Endometrial microvascular endothelial cells (primary cell): ENCODE results near the gene HID1. TPM values are rescaled to one million over a fixed set of nuclear protein-coding genes. Genes with fewer than 3 reads are reported as not detected.
"Not testable (repeated sequence)": the region's sequence is repeated elsewhere in the genome, so short reads cannot be mapped to it uniquely, and the experiment has no call there.

Source experiments
- in situ Hi-C: cut with HindIII; loops from 2 replicates; pipeline ENCODE4 v1.10.0; 2017; ENCODE audit warnings: low sequenced_read_pairs, low pct_unique_long_range_greater_than_20kb; ENCODE audit errors: inconsistent ontology term
- total RNA-seq: library from RNA; depleted of rRNA; stranded (reverse); fragments of >200 nt; gene quantifications from one replicate; pipeline ENCODE4 v1.2.3, GENCODE V29; 2015; ENCODE audit errors: inconsistent ontology term

HID1 gene
- total RNA-seq, 1 donor from 2014 or later: 5.2 TPM

DNA sequence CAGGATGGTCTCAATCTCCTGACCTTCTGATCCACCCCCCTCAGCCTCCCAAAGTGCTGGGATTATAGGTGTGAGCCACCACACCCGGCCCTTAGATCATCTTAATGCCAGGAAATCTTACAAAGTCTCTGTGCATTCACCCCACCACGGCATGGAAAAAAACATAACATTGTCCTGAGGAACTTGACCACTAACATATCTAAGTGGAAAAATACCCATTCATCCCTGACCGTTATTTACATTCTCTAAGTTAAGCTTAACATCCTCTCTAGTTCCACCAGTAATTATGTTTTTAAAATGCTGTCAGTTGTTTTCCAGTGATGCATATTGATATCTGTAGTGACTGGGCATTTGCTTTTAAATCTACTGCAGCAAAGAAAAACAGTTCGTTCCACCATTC lies 3.4 kb upstream of the HID1 start:
- in situ Hi-C loops: no loop called here

DNA sequence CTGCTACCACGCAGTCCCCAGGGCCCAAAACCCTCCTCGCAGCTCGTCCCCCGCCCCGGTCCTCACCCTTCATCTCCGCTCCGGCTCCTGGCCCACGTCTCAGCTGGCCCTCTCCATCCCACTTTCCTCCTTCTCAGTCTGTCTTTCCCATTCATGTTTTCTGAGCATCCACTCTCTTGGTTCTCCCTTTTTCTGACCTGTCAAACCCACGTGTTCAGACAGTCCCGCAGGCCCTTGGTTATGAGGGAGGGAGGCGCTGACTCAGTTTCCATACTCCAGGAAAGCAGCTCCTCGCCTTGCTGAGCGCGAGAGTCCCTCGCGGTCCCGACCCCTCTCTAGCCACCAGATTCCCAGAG lies 392 bp upstream of the HID1 start:
- in situ Hi-C loops: no loop called here

DNA sequence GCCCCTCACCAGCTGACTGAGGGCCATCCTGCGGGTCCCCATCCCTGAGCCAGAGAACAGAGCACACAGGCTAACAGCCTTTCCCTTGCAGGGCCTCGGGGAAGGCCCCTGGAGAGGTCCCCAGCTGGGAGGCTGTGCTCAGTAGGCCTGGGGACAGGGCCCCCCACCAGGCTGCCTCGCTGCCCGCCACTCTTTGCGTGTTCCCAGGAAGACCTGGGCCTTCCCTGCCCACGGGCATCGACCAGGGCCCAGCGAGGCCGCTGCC lies 785 bp downstream of the HID1 start:
- in situ Hi-C loops: no loop called here

DNA sequence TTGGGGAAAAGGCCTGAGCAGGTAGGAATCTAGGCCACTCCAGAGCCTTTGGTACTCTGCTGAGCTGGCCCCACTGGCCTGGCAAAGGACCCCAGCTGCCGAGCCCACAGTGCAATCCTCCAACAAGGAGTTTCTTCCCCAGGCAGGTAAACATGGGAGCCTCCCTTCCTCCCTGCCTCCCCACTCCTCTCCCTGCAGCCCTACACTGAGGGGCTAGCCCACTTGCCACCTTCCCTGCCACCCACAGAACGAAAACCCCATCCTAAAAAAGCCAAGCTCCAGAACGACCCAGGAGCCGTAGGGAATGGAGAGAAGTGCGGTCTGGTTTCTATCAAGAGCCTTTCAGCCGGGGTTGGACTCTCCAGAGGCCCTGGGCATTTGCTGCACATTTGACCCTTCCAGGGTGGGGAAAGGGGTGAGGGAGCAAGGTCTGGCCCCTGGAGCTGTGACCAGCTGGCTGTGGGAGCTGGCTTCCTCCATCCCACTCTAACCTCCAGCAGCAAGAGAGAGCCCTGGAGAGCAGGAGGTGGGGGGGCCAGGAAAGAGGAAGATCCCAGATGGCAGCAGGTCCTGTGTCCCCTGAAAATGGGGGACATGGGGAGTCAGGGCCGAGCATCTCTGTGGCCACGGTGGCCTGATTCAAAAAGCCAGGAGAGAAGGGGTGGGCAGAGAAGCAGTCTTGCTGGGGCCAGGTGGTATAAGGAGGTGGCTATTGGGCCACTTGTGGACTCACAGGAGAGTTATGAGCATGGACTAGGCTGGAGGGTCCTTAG lies 1.3 kb downstream of the HID1 start:
- in situ Hi-C loops: no loop called here

DNA sequence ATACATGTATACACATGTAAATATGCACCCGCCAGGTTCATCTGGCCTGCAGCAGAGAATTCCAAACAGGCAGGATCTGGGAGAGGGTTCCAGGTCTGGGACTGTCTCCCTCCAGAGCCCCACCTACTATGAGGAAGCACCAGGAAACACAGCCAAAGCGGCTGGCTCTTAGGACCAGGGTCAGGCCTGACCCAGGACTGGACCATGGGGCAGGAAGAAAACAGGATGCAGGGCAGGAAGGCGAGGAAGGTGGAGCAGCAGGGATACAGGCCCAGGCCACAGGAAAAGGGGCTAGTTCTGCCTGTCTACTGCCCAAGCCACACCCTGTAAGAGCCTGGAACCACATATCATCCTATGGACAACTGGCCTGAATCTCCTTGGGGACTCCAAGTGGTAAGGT lies 2.2 kb downstream of the HID1 start:
- in situ Hi-C loops: no loop called here

GRCh38 chr17:74969501-74969900 lies 3.1 kb downstream of the HID1 start:
- in situ Hi-C loops: not testable (repeated sequence)

- in situ Hi-C loops: no loop called here
These were observed 4.2 kb downstream of the HID1 start for GRCh38 chr17:74968361-74968780.

- in situ Hi-C loops: no loop called here
These were observed 7.5 kb downstream of the HID1 start for GRCh38 chr17:74964988-74965622.

DNA sequence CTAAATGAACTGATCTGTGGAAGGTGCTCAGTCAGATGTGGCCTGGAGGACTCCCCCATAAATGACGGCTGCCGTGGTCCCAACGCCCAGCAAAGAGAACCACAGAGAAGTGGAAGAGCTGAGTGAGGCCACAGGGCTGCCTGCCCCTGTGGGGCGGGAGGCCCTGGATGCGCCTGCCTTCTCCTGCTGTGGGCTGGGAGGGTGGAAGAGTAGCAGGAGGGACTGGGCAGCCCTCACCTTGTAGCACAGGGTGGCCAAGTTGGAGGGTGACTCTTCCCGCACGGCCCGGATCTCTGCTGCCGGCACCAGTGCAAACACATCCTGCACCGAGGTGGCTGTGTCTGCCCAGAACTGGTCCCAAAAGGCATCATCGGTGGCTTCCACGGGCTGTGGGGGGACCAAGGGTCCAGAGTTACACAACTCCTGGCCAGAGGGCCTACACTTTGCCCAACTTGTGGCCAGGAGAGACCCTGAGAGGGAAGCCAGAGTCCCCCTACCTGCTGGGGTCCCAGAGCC lies 8.3 kb downstream of the HID1 start:
- in situ Hi-C loops: no loop called here

DNA sequence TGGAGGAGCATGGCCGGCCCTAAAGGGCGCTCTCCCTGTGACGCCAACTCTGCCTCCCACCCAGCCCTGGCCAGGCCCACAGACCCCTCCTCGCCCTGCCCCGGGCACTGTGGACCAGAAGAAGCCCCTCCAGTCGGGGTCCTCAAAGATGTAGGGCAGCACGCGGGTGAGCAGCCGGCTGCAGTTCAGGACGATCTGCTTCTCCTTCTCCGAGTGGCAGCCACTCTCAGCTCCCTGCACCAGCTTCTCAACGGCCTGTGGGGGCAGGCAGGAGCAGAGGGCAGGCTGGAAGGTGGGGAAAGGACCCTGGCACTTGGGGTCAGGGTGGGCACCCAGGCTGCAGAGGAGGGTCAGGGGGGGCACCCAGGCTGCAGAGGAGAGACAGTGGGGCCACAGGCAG lies 8.9 kb downstream of the HID1 start:
- in situ Hi-C loops: no loop called here

GRCh38 chr17:74962622-74963394 lies 9.8 kb downstream of the HID1 start:
- in situ Hi-C loops: no loop called here

- in situ Hi-C loops: no loop called here
These were observed 10.8 kb downstream of the HID1 start for GRCh38 chr17:74961657-74962350.

DNA sequence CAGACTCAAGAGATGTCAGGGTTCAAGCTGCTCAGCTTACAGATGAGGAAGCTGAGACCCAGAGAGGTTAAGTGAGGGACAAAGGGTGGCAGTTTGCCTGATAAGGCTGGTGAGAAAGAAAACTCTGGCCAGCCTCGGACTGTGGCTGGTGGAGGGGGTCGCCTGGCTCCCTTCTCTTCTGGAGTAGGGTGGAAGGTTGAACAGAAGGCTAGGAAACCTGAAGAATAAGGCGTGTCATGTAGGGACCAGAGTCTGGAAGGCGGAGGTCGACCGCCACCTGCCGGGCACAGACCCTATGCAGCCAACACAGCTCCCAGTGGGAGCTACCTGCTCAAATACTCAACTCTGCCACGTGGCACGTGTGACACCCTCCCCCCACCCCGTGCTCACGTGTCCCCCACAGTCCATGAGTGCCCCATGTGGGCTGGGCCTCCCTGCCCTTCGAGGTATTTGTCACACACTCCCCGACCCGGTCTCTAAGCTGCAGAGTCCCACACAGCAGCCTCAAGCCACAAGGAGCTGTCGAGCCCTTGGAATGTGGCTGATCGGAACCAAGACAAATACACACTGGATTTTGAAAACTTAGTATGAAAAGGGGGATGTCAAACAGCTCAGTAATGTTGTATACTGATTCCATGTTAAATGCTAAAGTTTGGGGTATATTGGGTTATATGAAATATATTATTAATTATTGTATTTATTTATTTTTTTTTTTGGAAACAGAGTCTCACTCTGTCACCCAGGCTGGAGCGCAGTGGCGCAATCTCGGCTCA lies 11.8 kb downstream of the HID1 start:
- in situ Hi-C loops: no loop called here

- in situ Hi-C loops: no loop called here
These were observed 12.6 kb downstream of the HID1 start for GRCh38 chr17:74959826-74960515.

GRCh38 chr17:74957935-74958740 lies 14.4 kb downstream of the HID1 start:
- in situ Hi-C loops: no loop called here

DNA sequence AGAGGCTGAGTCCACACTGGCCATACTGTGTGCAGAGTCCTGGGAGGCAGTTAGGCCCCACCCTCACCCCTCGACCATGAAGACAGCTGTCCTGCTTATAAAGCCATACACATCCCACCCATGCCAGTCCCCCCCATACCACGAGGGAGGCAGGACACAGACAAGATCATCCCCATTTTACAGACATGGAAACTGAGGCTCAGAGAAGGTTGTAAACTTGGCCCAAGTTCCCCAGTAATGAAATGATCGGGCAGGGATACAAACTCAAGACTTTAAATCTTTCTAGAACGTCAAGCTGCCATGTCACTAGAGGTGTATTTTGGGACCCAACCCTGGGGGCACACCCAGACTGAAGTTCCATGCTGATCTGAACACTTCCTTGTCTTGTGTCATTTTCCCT lies 16.5 kb downstream of the HID1 start:
- in situ Hi-C loops: no loop called here

- in situ Hi-C loops: no loop called here
These were observed 17.7 kb downstream of the HID1 start for GRCh38 chr17:74954665-74955421.
